ENCODE data around the gene USP17L17. TPM values are rescaled to one million over a fixed set of nuclear protein-coding genes. Genes with fewer than 3 reads are reported as not detected.
"Not testable (repeated sequence)": the region's sequence is repeated elsewhere in the genome, so short reads cannot be mapped to it uniquely, and the experiment has no call there.

USP17L17 gene
- total RNA-seq, 2 experiments from 2014 or later, result not detected

- H3K27me3 Mint-ChIP-seq; CTCF ChIA-PET; H3K36me3 Mint-ChIP-seq (ENCODE audit: low read depth); ATAC-seq; DNase-seq; H3K4me3 Mint-ChIP-seq; POLR2A ChIA-PET; intact Hi-C loops (cut with DNase I, micrococcal nuclease); H3K27ac Mint-ChIP-seq; H3K9me3 Mint-ChIP-seq (ENCODE audit: low read depth); H3K4me1 Mint-ChIP-seq: not testable (repeated sequence)
These were observed 14.1 kb downstream of the USP17L17 start, which contains the start of gene USP17L20 for GRCh38 chr4:9257824-9258223. Gene USP17L20, plus strand, starts transcription at chr4:9258124. Its CDS starts 0 bp downstream, at chr4:9258124.

- H3K27me3 Mint-ChIP-seq; DNase-seq; H3K27ac Mint-ChIP-seq; CTCF ChIA-PET; ATAC-seq; H3K36me3 Mint-ChIP-seq (ENCODE audit: low read depth); H3K9me3 Mint-ChIP-seq (ENCODE audit: low read depth); H3K4me3 Mint-ChIP-seq; H3K4me1 Mint-ChIP-seq; intact Hi-C loops (cut with DNase I, micrococcal nuclease); POLR2A ChIA-PET: not testable (repeated sequence)
These were observed 18.9 kb downstream of the USP17L17 start, which contains the start of gene USP17L21 for GRCh38 chr4:9262572-9262971. Gene USP17L21, plus strand, starts transcription at chr4:9262872. Its CDS starts 0 bp downstream, at chr4:9262872.

- not testable (repeated sequence) for H3K27me3 Mint-ChIP-seq
These were observed 23.6 kb downstream of the USP17L17 start, which contains the start of gene USP17L22 for GRCh38 chr4:9267319-9267718. Gene USP17L22, plus strand, starts transcription at chr4:9267619. Its CDS starts 0 bp downstream, at chr4:9267619.

GRCh38 chr4:9271719-9272118, 28.0 kb downstream of the USP17L17 start:
- H3K4me3 Mint-ChIP-seq; H3K27me3 Mint-ChIP-seq; H3K9me3 Mint-ChIP-seq (ENCODE audit: low read depth); ATAC-seq; H3K4me1 Mint-ChIP-seq; POLR2A ChIA-PET; intact Hi-C loops (cut with DNase I, micrococcal nuclease); H3K27ac Mint-ChIP-seq; CTCF ChIA-PET; H3K36me3 Mint-ChIP-seq (ENCODE audit: low read depth): not testable (repeated sequence)
- peak; percentile 15 for DNase-seq

More at GRCh38 chr4:9267319-9267718, 23.6 kb downstream of the USP17L17 start, which contains the start of gene USP17L22:
- ATAC-seq; H3K4me1 Mint-ChIP-seq; H3K9me3 Mint-ChIP-seq (ENCODE audit: low read depth); intact Hi-C loops (cut with DNase I, micrococcal nuclease); DNase-seq; H3K4me3 Mint-ChIP-seq; POLR2A ChIA-PET; CTCF ChIA-PET; H3K36me3 Mint-ChIP-seq (ENCODE audit: low read depth); H3K27ac Mint-ChIP-seq: not testable (repeated sequence)

Other genes with a start within 250 kb of the USP17L17 start
- not detected for gene FAM90A26, start 73.5 kb upstream of the USP17L17 start, total RNA-seq
- gene USP17L10, start 33.2 kb upstream of the USP17L17 start, total RNA-seq, result not detected
- gene USP17L11, start 28.5 kb upstream of the USP17L17 start, total RNA-seq, result under 1 TPM; 0.11 to 0.16 TPM
- gene USP17L12, start 23.7 kb upstream of the USP17L17 start, total RNA-seq, result not detected
- gene USP17L13, start 19.0 kb upstream of the USP17L17 start, total RNA-seq, result not detected
- gene USP17L15, start 9.5 kb upstream of the USP17L17 start, total RNA-seq, result not detected
- gene USP17L18, start 4.8 kb downstream of the USP17L17 start, total RNA-seq, result not detected
- gene USP17L19, start 9.5 kb downstream of the USP17L17 start, total RNA-seq, result not detected
- gene USP17L20, start 14.2 kb downstream of the USP17L17 start, total RNA-seq, result not detected
- not detected for gene USP17L21, start 19.0 kb downstream of the USP17L17 start, total RNA-seq
- gene USP17L22, start 23.7 kb downstream of the USP17L17 start, total RNA-seq, result not detected
- gene USP17L24, start 81.3 kb downstream of the USP17L17 start, total RNA-seq, result not detected
- not detected for gene USP17L25, start 86.0 kb downstream of the USP17L17 start, total RNA-seq
- gene USP17L26, start 90.8 kb downstream of the USP17L17 start, total RNA-seq, result not detected
- gene USP17L5, start 95.5 kb downstream of the USP17L17 start, total RNA-seq, result not detected
- gene USP17L27, start 100.3 kb downstream of the USP17L17 start, total RNA-seq, result not detected
- not detected for gene USP17L28, start 105.0 kb downstream of the USP17L17 start, total RNA-seq
- gene USP17L29, start 109.8 kb downstream of the USP17L17 start, total RNA-seq, result not detected
- not detected for gene USP17L30, start 119.2 kb downstream of the USP17L17 start, total RNA-seq
- gene DEFB131A, start 200.5 kb downstream of the USP17L17 start, total RNA-seq, result not detected